T-helper 1 cell treated with Interleukin-12 subunit alpha and Interleukin-12 subunit beta and Interleukin-4 antibody, amounts not matched to agents 30 ng/mL and 1 ng/mL, for 36 hours (primary cell): Measurements from ENCODE around the gene NELL1. TPM values are rescaled to one million over a fixed set of nuclear protein-coding genes. Genes with fewer than 3 reads are reported as not detected.

Source experiments
- intact Hi-C: fragments of 100-400 bp; cut with micrococcal nuclease; formaldehyde crosslinking; loops from one replicate; pipeline ENCODE4 v1.15.1; 2024
- total RNA-seq: library from RNA; stranded (reverse); gene quantifications from 2 replicates; pipeline ENCODE4 v1.2.3, GENCODE V29; 2022

Gene NELL1
- total RNA-seq, 1 donor from 2014 or later: not detected

GRCh38 chr11:21307874-21308273 is 638.5 kb downstream of the NELL1 start:
- intact Hi-C loops: no loop called here

GRCh38 chr11:21316591-21316990 is 647.2 kb downstream of the NELL1 start:
- intact Hi-C loops: no loop called here

DNA sequence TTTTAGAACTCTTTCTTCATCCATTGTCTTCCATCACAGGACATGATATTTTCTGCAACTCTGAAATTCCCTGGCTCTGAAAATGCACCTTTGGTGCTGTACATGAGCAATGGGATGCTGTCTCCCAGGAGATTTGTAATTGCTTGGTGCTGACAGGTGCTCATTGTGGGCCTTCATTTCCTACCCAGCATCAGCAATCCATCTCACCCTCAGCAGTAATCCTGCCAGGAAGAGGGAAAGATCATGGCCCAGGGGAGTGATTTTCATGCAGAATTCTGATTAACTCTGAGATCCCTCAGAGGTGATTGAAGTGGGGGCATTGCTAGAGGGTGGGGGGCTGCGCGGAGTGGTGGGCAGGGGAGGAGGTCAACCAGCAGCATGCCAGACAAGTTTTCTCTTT is 651.7 kb downstream of the NELL1 start:
- intact Hi-C loops: no loop called here

- intact Hi-C loops: no loop called here
Observed at GRCh38 chr11:21321530-21321929, 652.1 kb downstream of the NELL1 start.

DNA sequence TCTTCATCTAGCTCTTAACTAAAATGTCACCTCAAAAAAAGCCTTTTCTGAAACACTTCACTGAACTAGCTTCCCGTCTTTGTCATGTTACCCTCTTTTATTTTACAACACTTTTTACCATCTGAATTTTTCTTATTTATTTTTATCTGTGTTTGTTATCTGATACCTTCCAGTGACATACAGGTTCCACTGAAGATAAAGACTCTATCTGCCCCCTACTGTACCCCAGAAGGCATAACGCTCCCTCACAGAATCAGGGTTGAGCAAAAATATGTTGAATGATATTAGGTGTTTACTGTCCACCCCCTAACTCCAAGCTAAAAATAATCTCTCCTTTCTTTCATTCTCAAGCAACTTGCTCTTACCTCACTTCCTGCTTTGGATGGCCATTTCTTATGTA is 654.2 kb downstream of the NELL1 start:
- intact Hi-C loops: no loop called here

GRCh38 chr11:21343204-21343603 is 673.8 kb downstream of the NELL1 start:
- intact Hi-C loops: no loop called here

GRCh38 chr11:21346361-21346760 is 677.0 kb downstream of the NELL1 start:
- intact Hi-C loops: no loop called here

DNA sequence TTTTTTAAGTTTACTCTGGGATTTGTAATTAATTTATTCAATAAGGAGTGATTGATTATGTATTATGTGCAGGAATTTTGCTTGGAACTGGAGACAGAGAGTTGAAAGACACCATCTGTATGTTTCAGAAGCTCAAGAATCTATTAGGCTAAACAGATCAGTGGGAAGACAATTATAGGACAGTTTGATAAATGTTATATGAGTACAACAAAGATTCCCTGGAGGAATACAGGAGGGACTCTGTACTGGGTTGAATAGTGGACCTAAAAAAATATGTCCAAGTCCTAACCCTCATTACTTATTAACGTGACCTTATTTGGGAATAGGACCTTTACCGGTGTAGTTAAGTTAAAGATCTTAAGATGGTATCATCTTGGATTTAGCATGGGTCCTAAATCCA is 681.2 kb downstream of the NELL1 start:
- intact Hi-C loops: no loop called here

DNA sequence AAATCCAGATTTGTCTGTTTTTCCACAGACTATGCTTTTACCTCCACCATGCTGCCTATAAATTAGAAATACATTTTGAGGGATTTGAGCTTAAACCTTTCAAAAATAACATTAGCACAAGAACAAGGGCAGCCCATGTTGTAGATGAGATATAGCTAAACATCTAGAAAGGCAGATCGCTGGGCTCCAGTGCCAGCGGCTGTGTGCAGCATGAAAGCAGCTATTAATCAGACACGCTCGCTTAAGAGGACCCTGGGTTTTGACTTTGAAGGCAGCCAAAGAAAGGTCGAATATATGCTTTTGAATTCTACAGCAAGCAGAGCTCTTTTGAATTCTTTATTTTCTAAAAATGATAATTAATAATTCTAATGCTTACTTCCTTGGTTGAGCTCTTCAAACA is 684.0 kb downstream of the NELL1 start:
- intact Hi-C loops: no loop called here

- intact Hi-C loops: no loop called here
Observed at GRCh38 chr11:21364866-21365624, 695.7 kb downstream of the NELL1 start.

- intact Hi-C loops: no loop called here
Observed at GRCh38 chr11:21369947-21370346, 700.6 kb downstream of the NELL1 start.

GRCh38 chr11:21371044-21371443 is 701.7 kb downstream of the NELL1 start:
- intact Hi-C loops: no loop called here

DNA sequence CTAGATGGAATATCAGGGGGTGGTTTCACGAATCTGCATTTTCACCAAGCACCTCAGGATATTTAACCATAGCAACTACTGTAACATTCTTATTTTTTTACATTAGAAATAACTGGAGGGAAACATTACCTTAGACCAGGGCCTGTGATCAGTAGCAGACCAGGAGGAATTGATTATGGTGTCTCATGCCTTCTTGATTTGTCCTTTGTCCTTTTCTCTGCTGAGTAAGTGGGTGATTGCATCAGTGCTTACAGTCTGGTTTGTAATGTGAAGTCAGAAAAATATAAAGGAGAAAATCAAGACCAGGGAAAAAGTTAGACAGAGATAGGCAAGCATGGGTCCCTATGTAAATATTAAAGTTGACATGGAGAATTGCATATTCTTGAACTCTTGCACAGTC is 703.3 kb downstream of the NELL1 start:
- intact Hi-C loops: no loop called here

DNA sequence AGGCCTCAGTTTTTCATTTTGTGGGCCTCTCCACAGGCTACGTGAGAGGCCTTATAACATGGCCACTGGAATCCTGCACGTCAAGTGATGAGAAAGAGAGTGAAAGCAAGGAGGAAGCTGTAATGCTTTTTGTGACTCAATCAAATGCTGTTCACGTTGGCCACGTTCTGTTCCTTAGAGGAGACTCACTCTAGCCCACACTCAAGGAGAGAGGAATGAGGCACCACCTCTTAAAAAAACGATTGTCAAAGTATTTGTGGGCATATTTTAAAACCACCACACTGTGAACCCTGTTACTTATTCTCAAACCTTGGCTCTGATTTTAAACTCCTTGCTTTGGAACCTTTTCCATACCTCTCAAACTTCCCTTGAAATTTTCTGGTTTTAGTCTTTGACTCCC is 705.0 kb downstream of the NELL1 start:
- intact Hi-C loops: no loop called here

DNA sequence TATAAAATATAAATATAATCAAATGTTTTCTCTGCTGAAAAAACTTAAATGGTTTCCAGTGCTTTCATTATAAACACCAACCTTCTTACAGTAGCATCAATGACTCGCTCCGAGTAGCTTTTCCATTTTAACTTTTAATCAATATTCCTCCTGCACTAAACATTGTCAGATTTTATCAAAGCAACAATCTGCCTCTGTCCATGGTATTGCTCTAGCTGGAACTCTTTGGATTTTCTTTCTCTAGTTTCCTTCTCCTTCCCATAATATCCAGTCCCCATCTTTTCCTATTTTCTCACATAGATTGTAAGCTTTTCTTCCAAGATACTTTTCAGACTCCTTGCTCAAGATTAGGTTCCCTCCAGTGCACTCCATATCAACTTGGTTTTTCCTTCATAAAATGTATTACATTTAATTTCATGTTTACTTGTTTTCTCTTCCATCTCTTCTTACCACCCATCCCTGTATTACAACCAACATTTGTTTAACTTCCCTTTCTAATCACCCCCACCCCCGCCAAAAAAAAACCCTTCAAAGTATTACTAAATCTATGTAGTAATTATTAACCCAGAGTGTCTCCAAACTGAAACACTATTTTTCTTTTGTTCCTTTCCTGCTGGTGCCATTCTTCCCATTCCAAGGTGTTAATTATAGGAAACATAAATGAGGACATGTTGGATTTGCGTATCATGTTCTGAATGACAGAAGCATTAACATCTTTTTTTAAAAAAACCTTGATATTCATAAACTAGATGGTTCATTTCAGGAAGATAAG is 716.5 kb downstream of the NELL1 start:
- intact Hi-C loops: no loop called here

- intact Hi-C loops: no loop called here
Observed at GRCh38 chr11:21390430-21390829, 721.0 kb downstream of the NELL1 start.

DNA sequence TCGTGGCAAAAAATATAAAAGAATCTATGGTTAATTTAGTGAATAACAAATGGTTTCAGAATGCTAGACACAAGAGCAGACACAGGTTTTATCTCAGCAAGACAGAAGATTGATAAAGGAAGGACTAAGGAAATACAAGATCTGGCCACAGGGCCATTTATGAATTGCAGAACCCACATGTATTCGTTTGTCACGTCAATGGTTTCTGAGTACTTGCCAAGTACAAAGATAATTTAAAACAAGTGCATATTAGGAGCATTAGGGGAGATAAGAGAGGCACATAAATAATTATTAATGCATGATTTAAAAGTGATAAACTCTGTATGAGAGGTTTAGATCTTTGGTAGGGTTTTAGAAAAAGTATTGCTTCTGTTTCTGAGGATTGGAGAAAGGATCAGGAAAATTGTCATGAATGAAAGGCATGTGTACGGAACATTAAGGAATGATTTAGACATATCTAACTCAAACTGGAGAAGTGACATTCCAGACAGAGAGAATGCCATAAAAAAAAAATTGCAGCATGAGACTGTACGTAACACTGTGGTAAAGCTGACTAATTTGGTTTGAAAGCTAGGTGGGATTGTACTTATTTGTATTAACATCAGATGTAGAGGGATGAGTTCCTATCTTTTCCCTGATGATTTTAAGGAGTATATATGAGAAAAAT is 727.1 kb downstream of the NELL1 start:
- intact Hi-C loops: no loop called here

DNA sequence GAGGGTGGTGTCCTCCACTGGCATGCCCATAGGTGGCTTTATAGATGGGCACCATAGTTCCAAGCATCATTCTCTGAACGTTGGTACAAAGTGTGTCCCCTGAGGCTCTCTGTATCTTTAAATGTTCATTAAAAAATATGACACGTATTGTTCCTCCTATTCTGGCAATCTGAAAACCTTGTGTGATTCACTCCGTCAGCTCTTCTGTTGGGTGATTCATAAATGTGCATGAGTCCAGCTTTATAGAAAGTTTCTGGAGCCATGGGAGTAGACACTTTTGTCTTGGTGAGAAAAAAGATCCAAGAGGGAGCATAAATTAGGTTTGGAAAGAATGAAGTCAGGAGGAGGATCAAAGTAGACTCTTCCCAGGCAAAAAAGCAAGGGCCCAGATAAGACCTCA is 728.8 kb downstream of the NELL1 start:
- intact Hi-C loops: no loop called here

- intact Hi-C loops: no loop called here
Observed at GRCh38 chr11:21401496-21401895, 732.1 kb downstream of the NELL1 start.

GRCh38 chr11:21402274-21402673 is 732.9 kb downstream of the NELL1 start:
- intact Hi-C loops: no loop called here

- intact Hi-C loops: no loop called here
Observed at GRCh38 chr11:21403069-21403468, 733.7 kb downstream of the NELL1 start.

- intact Hi-C loops: no loop called here
Observed at GRCh38 chr11:21405422-21405821, 736.0 kb downstream of the NELL1 start.
